ENCODE measurements around the gene ZC3H18. TPM values are rescaled to one million over a fixed set of nuclear protein-coding genes. Genes with fewer than 3 reads are reported as not detected.

ZC3H18 gene
- total RNA-seq, 1 experiment from 2014 or later, result 40.5 TPM

- TF ChIP-seq CTCF (IDR thresholded peaks at IDR 0.05; ENCODE audit: unreplicated experiment), result no peak
- intact Hi-C loops (cut with micrococcal nuclease), result no loop called here
- Mint-ChIP-seq H3K27ac (ENCODE audit: low read depth, unreplicated experiment) (no peak overlapping the region), H3K9me3 (ENCODE audit: unreplicated experiment) (no peaks in the 10 kb centered on the region), H3K27me3 (ENCODE audit: insufficient read depth, unreplicated experiment) (no peaks in the 10 kb centered on the region), H3K36me3 (ENCODE audit: insufficient read depth, unreplicated experiment) (peaks cover 27% of the 10 kb centered on the region), H3K4me1 (ENCODE audit: insufficient read depth, unreplicated experiment) (no peaks in the 10 kb centered on the region), H3K4me3 (ENCODE audit: unreplicated experiment) (no peak overlapping the region)
- POLR2A ChIA-PET, result interaction anchor here (0.6 kb wide), 1 partner anchor 34 kb away, joined by 3 read pairs; no protein-coding TSS in a partner anchor
- no TSS peak for BruUV-seq (replicated peaks)
- DNase-seq (ENCODE audit: unreplicated experiment), result no peak
- CTCF ChIA-PET, result interaction anchor here (0.6 to 1.0 kb wide), 2 partner anchors 54 to 239 kb away, joined by 3 to 4 read pairs; no protein-coding TSS in a partner anchor
These were observed 48.2 kb downstream of the ZC3H18 start for GRCh38 chr16:88618182-88618955.

- Mint-ChIP-seq H3K27ac (ENCODE audit: low read depth, unreplicated experiment) (no peak overlapping the region), H3K4me1 (ENCODE audit: insufficient read depth, unreplicated experiment) (no peaks in the 10 kb centered on the region), H3K9me3 (ENCODE audit: unreplicated experiment) (no peaks in the 10 kb centered on the region), H3K27me3 (ENCODE audit: insufficient read depth, unreplicated experiment) (no peaks in the 10 kb centered on the region), H3K4me3 (ENCODE audit: unreplicated experiment) (no peak overlapping the region), H3K36me3 (ENCODE audit: insufficient read depth, unreplicated experiment) (peaks cover 28% of the 10 kb centered on the region)
- ChIA-PET POLR2A (no interaction called here), CTCF (interaction anchor here (0.6 to 0.9 kb wide), 2 partner anchors 14 to 238 kb away, joined by 3 to 4 read pairs; no protein-coding TSS in a partner anchor)
- no peak for DNase-seq (ENCODE audit: unreplicated experiment)
- intact Hi-C loops (cut with micrococcal nuclease), result no loop called here
- no peak for TF ChIP-seq CTCF (IDR thresholded peaks at IDR 0.05; ENCODE audit: unreplicated experiment)
- no TSS peak for BruUV-seq (replicated peaks)
These were observed 48.9 kb downstream of the ZC3H18 start for GRCh38 chr16:88618956-88619667.

GRCh38 chr16:88619859-88620815, 49.9 kb downstream of the ZC3H18 start:
- TF ChIP-seq CTCF (IDR thresholded peaks at IDR 0.05; ENCODE audit: unreplicated experiment), result no peak
- no peak overlapping the region for H3K27ac Mint-ChIP-seq (ENCODE audit: low read depth, unreplicated experiment)
- no peak overlapping the region for H3K4me3 Mint-ChIP-seq (ENCODE audit: unreplicated experiment)
- no TSS peak for BruUV-seq (replicated peaks)
- no peaks in the 10 kb centered on the region for H3K9me3 Mint-ChIP-seq (ENCODE audit: unreplicated experiment)
- intact Hi-C loops (cut with micrococcal nuclease), result no loop called here
- CTCF ChIA-PET, result interaction anchor here (0.9 kb wide), 1 partner anchor 13 kb away, joined by 3 read pairs; no protein-coding TSS in a partner anchor
- no peaks in the 10 kb centered on the region for H3K27me3 Mint-ChIP-seq (ENCODE audit: insufficient read depth, unreplicated experiment)
- POLR2A ChIA-PET, result interaction anchor here (0.7 to 1.7 kb wide), 2 partner anchors 13 to 24 kb away, joined by 3 to 4 read pairs; no protein-coding TSS in a partner anchor
- H3K36me3 Mint-ChIP-seq (ENCODE audit: insufficient read depth, unreplicated experiment), result peaks cover 31% of the 10 kb centered on the region
- DNase-seq (ENCODE audit: unreplicated experiment), result no peak
- H3K4me1 Mint-ChIP-seq (ENCODE audit: insufficient read depth, unreplicated experiment), result no peaks in the 10 kb centered on the region

All from MCF 10A (cell line).